ENCODE data around the gene EFCAB13.
"Not testable (repeated sequence)": the region's sequence is repeated elsewhere in the genome, so short reads cannot be mapped to it uniquely, and the experiment has no call there.

The EFCAB13 gene

DNA sequence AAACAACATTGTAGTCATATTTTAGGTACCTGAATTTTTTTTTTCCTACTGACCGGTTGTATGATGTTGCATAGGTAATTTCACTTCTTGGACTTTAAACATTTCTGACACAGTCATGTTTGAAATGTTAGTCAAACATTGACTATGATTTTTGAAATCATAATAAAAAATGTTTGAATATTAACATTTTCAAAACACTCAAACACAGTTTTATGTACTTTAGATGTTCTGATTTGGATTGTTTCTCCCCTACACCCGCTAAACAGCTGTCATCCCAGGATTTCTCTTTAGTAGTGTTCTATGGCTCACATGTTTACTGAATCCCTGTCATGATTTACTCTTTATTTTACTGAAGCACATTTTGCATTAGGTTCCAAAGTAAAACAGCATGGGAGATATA lies 104.2 kb downstream of the EFCAB13 start:
- no peak for DNase-seq

DNA sequence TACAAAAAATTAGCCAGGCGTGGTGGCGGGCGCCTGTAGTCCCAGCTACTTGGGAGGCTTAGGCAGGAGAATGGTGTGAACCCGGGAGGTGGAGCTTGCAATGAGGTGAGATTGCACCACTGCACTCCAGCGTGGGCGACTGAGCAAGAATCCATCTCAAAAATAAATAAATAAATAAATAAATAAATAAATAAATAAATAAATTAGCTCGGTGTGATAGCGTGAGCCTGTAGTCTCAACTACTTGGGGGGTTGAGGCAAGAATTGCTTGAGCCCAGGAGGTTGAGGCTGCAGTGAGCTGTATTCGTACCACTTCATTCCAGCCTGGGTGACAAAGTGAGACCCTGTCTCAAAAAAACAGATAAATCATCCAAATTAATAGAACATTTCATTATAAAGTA lies 108.5 kb downstream of the EFCAB13 start:
- DNase-seq = not testable (repeated sequence)

DNA sequence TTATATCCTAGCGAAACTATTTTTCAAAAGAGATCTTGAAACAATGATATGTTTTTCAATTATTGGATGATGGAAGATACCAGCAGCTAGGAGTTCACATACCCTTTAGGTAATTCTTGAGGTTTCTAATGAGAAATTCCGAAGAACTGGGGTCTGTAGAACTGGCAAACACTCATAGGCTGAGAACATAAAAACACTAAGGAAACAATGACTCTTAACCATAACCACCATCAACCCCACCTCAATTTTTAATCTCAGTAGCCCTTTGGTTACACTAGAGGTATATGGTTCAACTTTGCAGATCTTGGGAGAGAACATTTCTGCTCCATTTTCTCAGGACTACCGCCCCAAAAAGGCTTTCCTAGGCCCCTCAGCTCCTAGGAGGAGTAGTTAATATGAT lies 141.4 kb downstream of the EFCAB13 start:
- DNase-seq = no peak

DNA sequence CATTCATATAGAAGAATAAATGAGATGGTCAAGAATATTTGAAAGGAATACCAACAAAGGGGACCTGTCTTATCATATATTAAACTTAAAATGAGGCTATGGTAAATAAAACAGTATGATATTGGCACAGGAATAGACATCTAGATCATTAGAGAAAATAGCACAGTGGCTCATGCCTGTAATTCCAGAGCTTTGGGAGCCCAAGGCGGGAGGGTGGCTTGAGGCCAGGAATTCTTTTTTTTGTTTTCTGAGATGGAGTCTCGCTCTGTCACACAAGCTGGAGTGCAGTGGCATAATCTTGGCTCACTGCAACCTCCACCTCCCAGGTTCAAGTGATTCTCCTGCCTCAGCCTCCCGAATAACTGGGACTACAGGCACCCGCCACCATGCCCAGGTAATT lies 143.2 kb downstream of the EFCAB13 start:
- not testable (repeated sequence) for DNase-seq

GRCh38 chr17:47470836-47471235 lies 147.1 kb downstream of the EFCAB13 start:
- DNase-seq = no peak

GRCh38 chr17:47472073-47472472 lies 148.3 kb downstream of the EFCAB13 start:
- not testable (repeated sequence) for DNase-seq
